Subcutaneous adipose tissue (tissue), 4 donors: ENCODE measurements around the gene IGHMBP2. TPM values are rescaled to one million over a fixed set of nuclear protein-coding genes. Genes with fewer than 3 reads are reported as not detected.

Experiments used
- CTCF ChIP-seq: fragments of 450-650 bp; IDR thresholded peaks from one replicate; pipeline ENCODE4 v1.5.1; 2016; ENCODE audit warnings: low read depth, mild to moderate bottlenecking, control low read depth, antibody characterized with exemption, moderate library complexity
- total RNA-seq, 4 donors: library from RNA; depleted of rRNA; stranded (reverse); fragments of >200 nt; gene quantifications; one replicate each; pipeline ENCODE4 v1.1.0, GENCODE V29; 2016

The IGHMBP2 gene
- total RNA-seq, 4 donors from 2014 or later: 7.0 to 21.9 (median 11.4) TPM

DNA sequence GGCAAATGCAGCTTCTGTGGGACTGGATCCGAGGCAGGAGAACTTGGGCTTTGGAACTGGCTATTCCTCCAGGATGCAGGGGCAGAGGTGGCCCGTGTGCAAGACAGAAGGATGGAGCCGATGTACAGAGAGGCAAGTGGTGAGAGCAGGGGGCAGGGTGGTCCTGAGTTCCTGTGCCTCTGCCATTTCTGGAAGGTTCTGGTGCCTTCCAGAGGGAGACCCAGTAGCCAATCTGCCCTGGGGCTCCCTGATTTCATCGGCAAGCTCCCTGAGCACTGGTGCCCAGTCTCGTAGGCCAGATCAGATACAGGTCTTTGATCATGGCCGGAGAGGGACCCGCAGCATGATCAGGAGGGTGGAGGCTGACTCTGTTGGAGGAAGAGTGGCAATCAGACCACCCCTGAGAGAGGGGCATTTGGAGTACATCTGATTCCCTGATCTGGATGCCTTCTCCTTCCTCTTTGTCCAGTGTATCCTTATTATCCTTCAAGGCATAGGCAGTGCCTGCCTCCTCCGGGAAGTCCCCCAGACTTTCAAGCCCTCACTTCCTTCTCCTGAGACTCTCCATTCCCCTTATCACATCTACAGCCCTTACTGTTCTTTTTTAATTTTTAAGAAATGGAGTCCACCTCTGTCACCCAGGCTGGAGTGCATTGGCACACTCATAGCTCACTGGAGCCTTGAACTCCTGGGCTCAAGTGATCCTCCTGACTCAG, 67.4 kb downstream of the IGHMBP2 start:
- no peak for TF ChIP-seq CTCF

- TF ChIP-seq CTCF: no peak
Observed at GRCh38 chr11:68973219-68973618, 69.5 kb downstream of the IGHMBP2 start.

- TF ChIP-seq CTCF: no peak
Observed at GRCh38 chr11:68974421-68975194, 70.9 kb downstream of the IGHMBP2 start.

- no peak for TF ChIP-seq CTCF
Observed at GRCh38 chr11:68976095-68976494, 72.4 kb downstream of the IGHMBP2 start.

DNA sequence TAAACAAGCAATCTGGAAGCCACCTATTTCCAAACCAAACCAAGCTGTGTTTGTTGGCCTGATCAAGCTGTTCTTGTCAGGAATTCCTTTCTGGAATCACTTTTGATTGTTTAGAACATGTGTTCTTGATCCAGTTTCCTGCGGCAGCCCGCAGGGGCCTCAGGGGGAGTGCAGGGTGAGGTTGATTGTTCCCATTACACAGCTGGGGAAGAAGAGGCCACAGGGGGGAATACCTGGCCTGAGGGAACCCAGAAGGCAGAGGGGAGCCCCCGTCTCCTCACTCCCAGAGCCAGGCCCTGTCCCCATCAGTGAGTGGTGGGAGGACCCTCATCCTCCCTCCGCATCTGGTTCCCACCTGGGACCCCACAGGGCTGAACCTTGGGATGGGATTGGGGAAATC, 72.9 kb downstream of the IGHMBP2 start:
- no peak for TF ChIP-seq CTCF

GRCh38 chr11:68977781-68978625, 74.3 kb downstream of the IGHMBP2 start:
- no peak for TF ChIP-seq CTCF

GRCh38 chr11:68978626-68978930, 74.9 kb downstream of the IGHMBP2 start:
- no peak for TF ChIP-seq CTCF
